CD4-positive, alpha-beta T cell (primary cell): Measurements from ENCODE around the gene KLF15. TPM values are rescaled to one million over a fixed set of nuclear protein-coding genes. Genes with fewer than 3 reads are reported as not detected.

ENCODE experiments used
- ATAC-seq: fragments of 200-7000 bp; cut with Tn5 transposase; one replicate; pipeline ENCODE4 v1.10.0; 2022; ENCODE audit warnings: mild to moderate bottlenecking; ENCODE audit not compliant: poor library complexity
- CTCF ChIA-PET: fragments of 350-600 bp; sonication (Branson Sonifier 250); formaldehyde crosslinking; loops from one replicate; lab custom pipeline; 2021; ENCODE audit warnings: antibody characterized with exemption, inconsistent platforms; lab: Charles Lee
- POLR2A ChIA-PET: fragments of 350-600 bp; sonication (Branson Sonifier 250); formaldehyde crosslinking; loops from one replicate; lab custom pipeline; 2021; ENCODE audit warnings: antibody characterized with exemption, inconsistent platforms; lab: Charles Lee
- DNase-seq, 14 experiments: peaks; one replicate each; pipeline ENCODE4 v3.0.0-alpha.2; 2013 to 2020; ENCODE audit warnings: mixed read lengths in 2 of 14
- H3K27ac ChIP-seq, 2 donors: one replicate each; pipeline versions ENCODE4 v1.5.1 to v1.7.0; 2013; ENCODE audit warnings: low read length in 2 of 2, low read depth in 1 of 2, mild to moderate bottlenecking in 1 of 2
- H3K27me3 ChIP-seq, 2 experiments: 1 replicate in 1 of 2; 2 replicates in 1 of 2; pipeline versions ENCODE4 v1.6.1 to v1.7.0; 2013; ENCODE audit warnings: low read length in 2 of 2, control low read depth in 1 of 2, mild to moderate bottlenecking in 1 of 2, moderate library complexity in 1 of 2; ENCODE audit not compliant: insufficient read depth in 2 of 2, control insufficient read depth in 1 of 2
- H3K36me3 ChIP-seq: one replicate; pipeline ENCODE4 v1.6.1; 2013; ENCODE audit warnings: low read length, control low read depth; ENCODE audit not compliant: insufficient read depth
- H3K4me1 ChIP-seq: one replicate; pipeline ENCODE4 v1.6.1; 2013; ENCODE audit warnings: low read length, control low read depth; ENCODE audit not compliant: insufficient read depth
- H3K4me3 ChIP-seq: one replicate; pipeline ENCODE4 v1.5.1; 2013; ENCODE audit warnings: mild to moderate bottlenecking, low read length, moderate library complexity
- H3K9me3 ChIP-seq, 2 experiments: 1 replicate in 1 of 2; 2 replicates in 1 of 2; pipeline versions ENCODE4 v1.6.1 to v1.7.0; 2013; ENCODE audit warnings: low read length in 2 of 2, mild to moderate bottlenecking in 2 of 2, control low read depth in 1 of 2, moderate library complexity in 1 of 2; ENCODE audit not compliant: control insufficient read depth in 1 of 2, insufficient read depth in 1 of 2
- H3K27ac Mint-ChIP-seq: one replicate; pipeline ENCODE4 v1.8.0; 2020; ENCODE audit warnings: mixed read lengths
- H3K27me3 Mint-ChIP-seq: one replicate; pipeline ENCODE4 v1.8.0; 2021; ENCODE audit warnings: mixed read lengths
- H3K36me3 Mint-ChIP-seq: one replicate; pipeline ENCODE4 v1.8.0; 2021; ENCODE audit warnings: low read depth, mixed read lengths
- H3K4me1 Mint-ChIP-seq: one replicate; pipeline ENCODE4 v1.8.0; 2021; ENCODE audit warnings: low read depth, mixed read lengths
- H3K4me3 Mint-ChIP-seq: one replicate; pipeline ENCODE4 v1.8.0; 2020; ENCODE audit warnings: mild to moderate bottlenecking, mixed read lengths
- H3K9me3 Mint-ChIP-seq: one replicate; pipeline ENCODE4 v1.8.0; 2020; ENCODE audit warnings: mixed read lengths
- CTCF ChIP-seq: fragments of 200-600 bp; IDR thresholded peaks from one replicate; pipeline ENCODE4 v1.8.0; 2022; ENCODE audit warnings: antibody characterized with exemption, mild to moderate bottlenecking
- intact Hi-C, 2 experiments: fragments of 100-400 bp; cut with DNase I in 1 of 2; cut with micrococcal nuclease in 1 of 2; formaldehyde crosslinking; loops; one replicate each; pipeline versions ENCODE4 v1.15.1 to v1.9.0; 2023 to 2025; cut with DNase I, micrococcal nuclease
- total RNA-seq, 174 experiments: library from RNA in 2 of 174; stranded (reverse) in 2 of 174; gene quantifications; one replicate each; pipeline ENCODE4 v1.2.3 and lab custom pipeline; 2021 to 2026

The KLF15 gene
- total RNA-seq, 2 experiments from 2014 or later = 0.30 TPM; not detected in 1

- Mint-ChIP-seq H3K9me3 (no peaks in the 10 kb centered on the region), H3K27ac (no peak overlapping the region), H3K4me3 (no peak overlapping the region), H3K36me3 (no peaks in the 10 kb centered on the region), H3K4me1 (no peaks in the 10 kb centered on the region), H3K27me3 (peaks cover 44% of the 10 kb centered on the region)
- Histone ChIP-seq H3K27ac (no peak overlapping the region), H3K9me3 (no peaks in the 10 kb centered on the region), H3K4me3 (no peak overlapping the region), H3K36me3 (no peaks in the 10 kb centered on the region), H3K4me1 (no peaks in the 10 kb centered on the region), H3K27me3 (peaks cover 0 to 6% of the 10 kb centered on the region in 2 experiments)
- DNase-seq (no peak), ATAC-seq (no peak)
- CTCF ChIA-PET = no interaction called here
- TF ChIP-seq CTCF = no peak
- POLR2A ChIA-PET = no interaction called here
- intact Hi-C loops = loop anchor here in 1 of 2 experiments (10.0 kb wide), 1 partner anchor 247 kb away; no protein-coding TSS in a partner anchor
Measured at GRCh38 chr3:126381966-126382365, 24.8 kb upstream of the KLF15 start.

DNA sequence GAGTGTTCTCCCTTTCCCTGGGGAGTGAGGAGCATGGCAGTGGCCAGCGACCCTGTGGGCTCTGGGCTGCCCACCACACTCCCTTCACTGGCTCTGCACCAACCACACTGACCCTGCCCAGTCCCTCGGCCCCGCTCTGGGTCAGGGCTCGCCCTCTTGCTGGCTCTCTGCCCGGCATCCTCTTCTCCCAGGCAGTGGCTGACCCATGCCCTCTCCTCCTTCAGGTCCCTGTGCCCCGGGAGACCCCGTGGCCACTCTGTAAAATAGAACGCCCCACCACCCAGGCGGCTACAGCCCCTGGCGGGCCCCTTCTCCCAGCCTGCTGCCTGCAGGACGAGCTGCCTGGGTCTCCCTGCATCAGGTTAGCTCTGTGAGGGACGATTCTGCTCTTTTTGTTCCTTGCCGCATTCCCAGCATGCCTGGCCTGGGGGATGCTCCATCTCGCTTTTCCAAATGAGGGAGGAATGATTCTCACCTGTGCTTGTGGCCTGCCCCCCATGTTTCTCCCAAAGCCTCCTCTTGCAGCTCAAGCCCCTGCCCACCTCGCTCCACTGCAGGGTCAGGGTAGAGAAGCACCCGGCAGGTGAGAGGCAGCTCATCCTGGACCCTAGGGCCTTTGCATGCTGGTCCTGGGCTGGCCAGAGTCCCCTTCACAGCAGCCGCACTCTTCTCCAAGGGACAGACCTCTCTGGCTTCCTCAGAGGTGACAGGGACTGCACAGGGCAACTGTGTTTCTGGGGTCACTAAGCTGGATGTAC lies 23.0 kb upstream of the KLF15 start:
- no peak overlapping the region for H3K4me3 ChIP-seq
- no peaks in the 10 kb centered on the region for H3K4me1 ChIP-seq
- H3K36me3 Mint-ChIP-seq = no peaks in the 10 kb centered on the region
- H3K9me3 ChIP-seq = no peaks in the 10 kb centered on the region
- intact Hi-C loops = loop anchor here in 1 of 2 experiments (10.0 kb wide), 1 partner anchor 245 kb away; no protein-coding TSS in a partner anchor
- ChIA-PET POLR2A (no interaction called here), CTCF (no interaction called here)
- DNase-seq = no peak
- H3K4me1 Mint-ChIP-seq = no peaks in the 10 kb centered on the region
- TF ChIP-seq CTCF = no peak
- H3K27ac Mint-ChIP-seq = no peak overlapping the region
- no peaks in the 10 kb centered on the region for H3K36me3 ChIP-seq
- no peak overlapping the region for H3K4me3 Mint-ChIP-seq
- peaks cover 0 to 6% of the 10 kb centered on the region in 2 experiments for H3K27me3 ChIP-seq
- peaks cover 32% of the 10 kb centered on the region for H3K27me3 Mint-ChIP-seq
- no peaks in the 10 kb centered on the region for H3K9me3 Mint-ChIP-seq
- no peak overlapping the region for H3K27ac ChIP-seq
- no peak for ATAC-seq

DNA sequence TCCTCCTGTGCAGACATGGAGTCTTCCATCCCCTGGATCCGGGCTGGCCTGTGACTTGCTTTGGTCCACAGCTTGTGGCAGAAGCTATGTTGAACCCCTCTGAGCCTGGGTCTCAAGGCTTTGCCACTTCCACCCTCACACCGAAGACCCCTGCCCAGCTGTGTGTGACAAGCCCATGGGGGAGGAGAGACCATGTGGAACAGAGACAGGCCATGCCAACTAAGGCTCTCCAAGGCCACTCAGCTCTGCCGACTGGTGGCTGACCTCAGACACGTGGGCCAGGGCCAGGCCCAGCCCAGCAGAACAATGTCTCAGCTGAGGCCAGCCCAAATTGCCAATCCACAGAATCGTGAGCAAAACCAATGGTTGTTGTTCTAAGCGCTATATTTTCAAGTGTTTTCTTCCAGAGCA lies 21.1 kb upstream of the KLF15 start:
- ATAC-seq (no peak), DNase-seq (no peak)
- intact Hi-C loops = no loop called here
- no peaks in the 10 kb centered on the region for H3K4me1 Mint-ChIP-seq
- Histone ChIP-seq H3K4me3 (no peak overlapping the region), H3K4me1 (no peaks in the 10 kb centered on the region), H3K36me3 (no peaks in the 10 kb centered on the region), H3K27me3 (peaks cover 0 to 6% of the 10 kb centered on the region in 2 experiments), H3K9me3 (no peaks in the 10 kb centered on the region), H3K27ac (no peak overlapping the region)
- ChIA-PET POLR2A (no interaction called here), CTCF (no interaction called here)
- no peaks in the 10 kb centered on the region for H3K9me3 Mint-ChIP-seq
- H3K27ac Mint-ChIP-seq = no peak overlapping the region
- no peak for TF ChIP-seq CTCF
- H3K4me3 Mint-ChIP-seq = no peak overlapping the region
- H3K36me3 Mint-ChIP-seq = no peaks in the 10 kb centered on the region
- H3K27me3 Mint-ChIP-seq = peaks cover 22% of the 10 kb centered on the region
